Activated effector memory CD4-positive, alpha-beta T cell treated with anti-CD3 and anti-CD28 coated beads, Interleukin-2, amount 50 U/mL, for 16 hours (primary cell): ENCODE data around the gene ARSK.

Source experiments
- DNase-seq: peaks from one replicate; pipeline ENCODE4 v3.0.0-alpha.2; 2020

ARSK gene

DNA sequence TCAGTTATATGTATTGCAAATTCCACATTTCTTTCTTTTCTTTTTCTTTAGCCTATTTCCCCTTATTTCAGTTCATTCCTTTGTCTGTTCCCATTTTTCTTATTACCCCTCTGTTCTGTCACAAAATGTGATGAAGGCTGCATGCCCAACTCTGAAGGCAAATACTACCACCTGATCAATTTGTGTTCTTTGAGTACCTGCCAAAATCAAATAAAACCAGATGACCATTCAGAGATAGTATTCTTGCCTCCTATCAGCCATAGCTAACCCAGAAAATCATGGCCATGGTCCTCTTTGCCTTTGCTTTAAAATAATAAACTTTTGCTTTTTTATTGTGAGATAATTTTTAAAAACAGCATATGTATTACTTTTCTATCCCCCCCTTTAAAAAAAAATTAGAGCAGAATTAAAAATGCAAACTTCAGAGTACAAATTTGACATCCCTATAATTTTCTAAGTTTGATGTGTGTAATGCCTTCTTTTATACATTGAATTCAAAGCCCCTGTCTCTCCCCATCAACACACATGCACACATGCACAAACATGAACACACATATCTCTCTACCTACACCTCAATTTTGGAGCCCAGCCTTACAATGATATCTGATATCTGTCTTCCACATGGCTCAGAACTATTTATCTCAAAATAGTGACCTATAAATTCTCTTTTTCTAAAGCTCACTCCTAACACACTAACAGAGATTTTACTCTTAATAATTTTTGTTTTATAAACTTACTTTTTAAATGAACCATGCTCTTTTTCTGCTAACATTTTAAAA, 95.1 kb downstream of the ARSK start:
- DNase-seq, result no peak

DNA sequence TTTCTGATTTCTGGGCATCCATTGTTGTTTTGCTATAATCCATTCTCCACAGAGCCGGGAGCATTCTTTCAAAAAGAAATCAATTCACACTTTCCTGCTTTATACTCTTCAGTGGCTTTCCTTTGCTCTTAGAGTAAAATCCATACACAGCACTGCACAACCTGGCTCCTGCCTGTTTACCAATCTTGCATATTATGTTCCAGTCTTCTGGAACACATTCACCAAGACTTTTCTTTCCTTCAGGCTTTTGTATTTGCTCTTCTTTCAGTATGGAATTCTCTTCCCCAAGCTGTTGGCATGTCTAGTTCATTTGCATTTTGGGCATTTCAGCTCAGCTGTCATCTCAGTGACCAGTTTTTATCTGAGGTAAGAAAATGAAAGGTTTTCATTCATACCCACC, 97.9 kb downstream of the ARSK start:
- no peak for DNase-seq

DNA sequence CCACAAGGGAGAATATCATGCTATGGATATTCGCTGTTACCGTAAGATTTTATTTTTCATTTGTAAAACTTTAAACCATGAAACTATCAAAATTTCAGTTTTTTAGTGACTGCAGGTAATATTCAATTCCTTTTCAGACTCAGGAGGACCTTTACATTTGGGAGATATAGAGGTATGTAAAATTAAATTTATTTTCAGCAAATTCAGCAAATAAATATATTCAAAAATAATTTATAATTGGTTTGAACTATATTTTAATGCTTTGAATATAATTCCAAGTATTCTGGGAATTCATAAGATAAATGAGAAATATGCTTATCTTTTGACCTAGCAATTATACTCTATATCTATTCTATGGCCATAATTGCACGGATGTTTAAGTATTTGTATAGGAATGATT, 99.3 kb downstream of the ARSK start:
- no peak for DNase-seq
